Lower leg skin (tissue), 4 donors: Measurements from ENCODE around the gene OTOS. TPM values are rescaled to one million over a fixed set of nuclear protein-coding genes. Genes with fewer than 3 reads are reported as not detected.

Experiments
- DNase-seq, 2 donors: peaks; one replicate each; pipeline ENCODE4 v3.0.0-alpha.2; 2019; ENCODE audit warnings: low spot score in 2 of 2
- H3K4me3 ChIP-seq: fragments of 200-600 bp; sonication (generic); 2 replicates; pipeline ENCODE4 v1.5.1; 2017; ENCODE audit warnings: mild to moderate bottlenecking, low read depth; ENCODE audit not compliant: poor library complexity, severe bottlenecking
- CTCF ChIP-seq, 3 donors: fragments of 450-650 bp; IDR thresholded peaks; one replicate each; pipeline ENCODE4 v1.5.1; 2016; ENCODE audit warnings: antibody characterized with exemption in 3 of 3, mild to moderate bottlenecking in 3 of 3, moderate library complexity in 2 of 3
- POLR2A ChIP-seq, 2 donors: fragments of 450-650 bp; IDR thresholded peaks; one replicate each; pipeline ENCODE4 v1.6.1; 2016 to 2017; ENCODE audit warnings: antibody characterized with exemption in 2 of 2, mild to moderate bottlenecking in 1 of 2, moderate library complexity in 1 of 2
- WGBS, 2 donors: methylation state at CpG; one replicate each; pipeline ENCODE4 v1.1.5; 2018; 5-methylcytosine and 5-hydroxymethylcytosine counted together
- intact Hi-C: fragments of 100-400 bp; cut with DNase I; formaldehyde crosslinking; loops from one replicate; pipeline ENCODE4 v1.15.0; 2023; ENCODE audit warnings: low total_unique reads
- total RNA-seq, 4 donors: library from RNA; depleted of rRNA; stranded (reverse); fragments of >200 nt; gene quantifications; one replicate each; pipeline ENCODE4 v1.1.0, GENCODE V29; 2016

The OTOS gene
- total RNA-seq, 4 donors from 2014 or later: not detected

- 48 to 53% methylated on average over 4 of the region's 4 CpGs for WGBS, 2 donors
- TF ChIP-seq CTCF (IDR thresholded peaks at IDR 0.05) (no peak), POLR2A (IDR thresholded peaks at IDR 0.05) (no peak)
- no peak for DNase-seq
- intact Hi-C loops: no loop called here
- H3K4me3 ChIP-seq: no peak overlapping the region
These were observed 19.3 kb downstream of the OTOS start for GRCh38 chr2:240121190-240121589.

DNA sequence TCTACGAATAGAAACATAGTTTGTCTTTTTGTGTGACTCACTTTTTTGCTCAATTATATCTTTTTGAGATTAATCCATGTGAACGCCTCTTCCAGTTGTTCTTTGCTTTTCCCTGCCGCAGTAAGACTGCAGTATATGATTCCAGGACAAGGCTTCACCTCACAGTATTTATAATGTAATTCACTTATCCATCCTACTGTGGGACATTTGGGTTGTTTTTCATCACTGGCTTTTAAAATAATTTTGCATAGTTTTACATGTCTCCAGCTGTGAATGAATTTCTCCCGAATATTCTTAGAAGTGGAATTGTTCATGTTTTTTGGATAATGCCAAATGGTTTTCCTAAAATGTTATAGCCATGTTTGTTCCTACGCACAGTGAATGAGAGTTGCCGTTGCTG, 26.2 kb downstream of the OTOS start:
- no peak overlapping the region for H3K4me3 ChIP-seq
- intact Hi-C loops: no loop called here
- 84 to 85% methylated on average over 6 of the region's 6 CpGs for whole genome bisulfite sequencing, 2 donors
- no peak for DNase-seq
- TF ChIP-seq POLR2A (IDR thresholded peaks at IDR 0.05): no peak
- TF ChIP-seq CTCF (IDR thresholded peaks at IDR 0.05): no peak

DNA sequence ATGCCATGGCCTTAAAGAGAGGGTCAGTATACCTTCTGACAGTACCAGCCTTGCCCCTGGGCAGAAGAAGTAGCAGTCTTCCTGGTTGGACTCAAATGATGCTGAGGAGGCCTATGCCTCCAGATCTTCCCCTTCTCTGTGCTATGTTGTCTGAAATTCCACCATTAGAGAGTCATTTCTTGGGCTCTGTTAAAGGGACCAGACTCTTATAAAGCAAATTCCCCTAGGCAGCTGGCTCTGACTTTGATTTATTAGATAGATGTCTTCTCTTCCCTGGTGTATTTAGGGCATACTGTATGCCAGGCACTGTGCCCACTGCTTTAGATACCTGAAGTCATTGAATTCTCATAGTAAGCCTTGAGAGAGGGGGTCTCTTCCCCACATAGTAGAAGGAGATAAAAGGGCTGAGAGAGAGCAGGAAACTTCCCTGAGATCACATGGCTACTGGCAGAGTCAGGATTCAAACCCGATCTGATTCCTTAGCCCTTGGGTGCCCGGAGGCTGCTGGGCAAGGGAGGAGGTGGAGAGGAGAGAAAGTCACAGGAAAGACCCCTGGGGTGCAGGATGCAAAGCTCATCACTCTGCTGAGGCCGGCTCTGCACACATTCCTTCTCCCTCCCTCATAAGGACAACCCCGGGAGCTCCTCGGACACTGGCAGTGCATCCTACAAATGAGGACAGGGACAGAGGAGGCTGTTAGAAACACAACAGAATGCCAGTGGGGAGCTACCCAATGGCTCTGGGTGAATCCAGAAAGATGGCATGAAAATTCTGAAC, 27.4 kb downstream of the OTOS start:
- intact Hi-C loops: no loop called here
- H3K4me3 ChIP-seq: no peak overlapping the region
- no peak for TF ChIP-seq CTCF (IDR thresholded peaks at IDR 0.05)
- 22 to 27% methylated on average over 5 of the region's 5 CpGs for WGBS, 2 donors
- no peak for DNase-seq

DNA sequence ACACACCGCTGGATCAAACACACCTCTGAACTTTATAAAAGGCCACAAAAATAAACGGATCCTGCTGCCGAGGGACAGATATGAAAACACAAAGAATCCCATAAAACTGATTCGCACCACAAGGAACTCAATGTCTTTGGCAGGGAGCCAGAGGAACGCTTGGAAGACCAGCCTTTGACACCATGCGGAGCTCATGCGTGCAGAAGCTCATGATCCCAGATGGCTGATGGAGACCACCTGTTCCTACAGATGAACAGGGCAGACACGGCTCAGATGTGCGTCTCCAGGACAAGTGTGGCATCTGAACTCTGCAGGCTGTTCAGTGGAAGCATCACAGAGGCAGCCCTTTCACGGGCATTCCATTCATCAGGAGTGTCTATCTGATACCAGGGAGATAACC, 29.2 kb downstream of the OTOS start:
- 53 to 63% methylated on average over 10 of the region's 10 CpGs for WGBS, 2 donors
- no peak for TF ChIP-seq CTCF (IDR thresholded peaks at IDR 0.05)
- TF ChIP-seq POLR2A (IDR thresholded peaks at IDR 0.05): no peak
- H3K4me3 ChIP-seq: no peak overlapping the region
- no peak for DNase-seq
- intact Hi-C loops: no loop called here

GRCh38 chr2:240109386-240109785, 31.1 kb downstream of the OTOS start:
- no peak overlapping the region for H3K4me3 ChIP-seq

More at GRCh38 chr2:240109386-240109785, 31.1 kb downstream of the OTOS start:
- intact Hi-C loops: no loop called here
- peak in 1 of 2 donors; percentile 72 for DNase-seq
- TF ChIP-seq POLR2A (IDR thresholded peaks at IDR 0.05): no peak
- TF ChIP-seq CTCF (IDR thresholded peaks at IDR 0.05): no peak
- WGBS, 2 donors: 73 to 87% methylated on average over 11 of the region's 11 CpGs
